HEK293T (cell line): Measurements from ENCODE around the gene ADIPOR2.

Source experiments
- BHLHE40 ChIP-seq: fragments of 450-650 bp; IDR thresholded peaks from 2 replicates; pipeline ENCODE4 v1.6.1; 2016; ENCODE audit warnings: mild to moderate bottlenecking, moderate library complexity, borderline replicate concordance
- CTBP1 ChIP-seq: fragments of 450-650 bp; IDR thresholded peaks from 2 replicates; pipeline ENCODE4 v1.6.1; 2016; ENCODE audit warnings: borderline replicate concordance
- ELF4 ChIP-seq: fragments of 450-650 bp; IDR thresholded peaks from 2 replicates; pipeline ENCODE4 v1.6.1; 2017; ENCODE audit warnings: antibody characterized with exemption
- FOXA1 ChIP-seq: fragments of 450-650 bp; IDR thresholded peaks from 2 replicates; pipeline ENCODE4 v1.6.1; 2016; ENCODE audit warnings: mild to moderate bottlenecking
- FOXK2 ChIP-seq: fragments of 450-650 bp; IDR thresholded peaks from 2 replicates; pipeline ENCODE4 v1.6.1; 2016; ENCODE audit warnings: mild to moderate bottlenecking
- FOXM1 ChIP-seq: fragments of 450-650 bp; IDR thresholded peaks from 2 replicates; pipeline ENCODE4 v1.6.1; 2017; ENCODE audit warnings: mild to moderate bottlenecking, borderline replicate concordance
- HDGF ChIP-seq: fragments of 450-650 bp; IDR thresholded peaks from 2 replicates; pipeline ENCODE4 v1.6.1; 2017; ENCODE audit warnings: antibody characterized with exemption, borderline replicate concordance
- L3MBTL2 ChIP-seq: fragments of 450-650 bp; conservative IDR thresholded peaks from 2 replicates; pipeline ENCODE4 v1.6.1; 2016; ENCODE audit warnings: mild to moderate bottlenecking
- NFRKB ChIP-seq: fragments of 450-650 bp; IDR thresholded peaks from 2 replicates; pipeline ENCODE4 v1.6.1; 2016; ENCODE audit warnings: mild to moderate bottlenecking, moderate library complexity
- SP1 ChIP-seq: fragments of 450-650 bp; IDR thresholded peaks from 2 replicates; pipeline ENCODE4 v1.6.1; 2017
- SUZ12 ChIP-seq: fragments of 450-650 bp; IDR thresholded peaks from 2 replicates; pipeline ENCODE4 v1.6.1; 2016; ENCODE audit warnings: mild to moderate bottlenecking
- TARDBP ChIP-seq: fragments of 450-650 bp; IDR thresholded peaks from 2 replicates; pipeline ENCODE4 v1.6.1; 2016
- ZNF384 ChIP-seq: fragments of 450-650 bp; IDR thresholded peaks from 2 replicates; pipeline ENCODE4 v1.6.1; 2016
- TF ChIP-seq, protein P1 (sequence below): fragments of 450-650 bp; IDR thresholded peaks from 2 replicates; pipeline ENCODE4 v1.6.1; 2016

DNA sequence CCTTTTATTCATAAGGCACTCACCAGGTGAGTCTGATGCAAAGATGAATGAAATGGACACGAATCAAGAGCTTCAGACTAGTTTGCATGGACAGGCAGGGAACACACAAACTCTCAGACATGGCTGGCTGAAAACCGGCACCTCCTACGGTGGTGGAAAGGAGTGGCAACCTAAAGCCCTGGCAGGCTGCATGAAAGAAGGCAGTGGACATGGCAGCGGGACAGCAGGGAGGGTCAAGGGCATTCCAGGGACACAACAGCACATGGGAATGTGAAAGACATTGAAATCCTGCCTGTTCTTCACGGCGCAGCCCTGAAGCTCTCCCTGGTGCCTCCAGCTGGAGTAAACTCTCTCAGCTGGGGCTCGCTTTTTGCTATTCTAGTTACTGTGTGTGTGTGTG, 112.9 kb downstream of the ADIPOR2 start:
- TF ChIP-seq SP1, result no peak
- TF ChIP-seq ELF4, result no peak
- TF ChIP-seq CTBP1, result no peak
- no peak for TF ChIP-seq FOXA1
- no peak for TF ChIP-seq FOXK2
- no peak for TF ChIP-seq ZNF384
- no peak for TF ChIP-seq FOXM1
- no peak for TF ChIP-seq NFRKB
- no peak for TF ChIP-seq BHLHE40
- no peak for TF ChIP-seq HDGF
- no peak for TF ChIP-seq SUZ12
- TF ChIP-seq L3MBTL2, result no peak
- TF ChIP-seq, protein P1, sequence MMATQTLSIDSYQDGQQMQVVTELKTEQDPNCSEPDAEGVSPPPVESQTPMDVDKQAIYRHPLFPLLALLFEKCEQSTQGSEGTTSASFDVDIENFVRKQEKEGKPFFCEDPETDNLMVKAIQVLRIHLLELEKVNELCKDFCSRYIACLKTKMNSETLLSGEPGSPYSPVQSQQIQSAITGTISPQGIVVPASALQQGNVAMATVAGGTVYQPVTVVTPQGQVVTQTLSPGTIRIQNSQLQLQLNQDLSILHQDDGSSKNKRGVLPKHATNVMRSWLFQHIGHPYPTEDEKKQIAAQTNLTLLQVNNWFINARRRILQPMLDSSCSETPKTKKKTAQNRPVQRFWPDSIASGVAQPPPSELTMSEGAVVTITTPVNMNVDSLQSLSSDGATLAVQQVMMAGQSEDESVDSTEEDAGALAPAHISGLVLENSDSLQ, result no peak
- no peak for TF ChIP-seq TARDBP
